NCI-H345 treated with DMSO at 0.1 percent for 48 hours (cell line): ENCODE measurements around the gene CELF4.

ENCODE experiments used
- DNase-seq: peaks from one replicate; lab custom pipeline; 2025; ENCODE audit not compliant: unreplicated experiment; lab: John Stamatoyannopoulos, UW

Gene CELF4

DNA sequence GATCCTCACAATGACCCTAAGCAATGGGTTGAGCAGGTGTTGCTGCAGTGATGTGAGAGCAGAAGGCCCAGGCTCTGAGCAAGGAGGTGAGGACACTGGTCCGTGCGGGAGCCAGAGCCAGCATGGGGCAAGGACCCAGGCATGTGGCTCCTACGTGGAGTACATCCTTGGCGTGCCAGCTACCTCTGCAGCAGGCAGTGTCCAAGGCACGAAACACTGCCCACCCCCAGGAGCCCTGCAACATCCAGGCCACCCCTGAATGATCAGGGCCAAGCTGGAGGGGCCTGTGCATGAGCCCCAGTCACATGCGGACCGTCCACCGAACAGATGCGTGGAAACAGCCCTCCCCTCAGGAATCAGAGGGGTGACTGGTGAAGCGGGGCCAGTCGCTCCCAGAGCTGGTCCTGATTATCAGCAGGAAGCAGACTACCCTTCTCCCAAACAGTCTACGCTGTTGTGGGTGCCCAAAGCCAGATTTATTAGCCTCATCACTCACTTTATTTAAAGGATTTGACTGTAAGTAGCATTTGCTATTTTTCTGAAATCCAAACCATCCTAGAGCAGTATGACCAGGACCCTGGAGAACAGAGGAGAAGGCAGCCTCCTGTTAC, 16.8 kb downstream of the CELF4 start:
- no peak for DNase-seq

DNA sequence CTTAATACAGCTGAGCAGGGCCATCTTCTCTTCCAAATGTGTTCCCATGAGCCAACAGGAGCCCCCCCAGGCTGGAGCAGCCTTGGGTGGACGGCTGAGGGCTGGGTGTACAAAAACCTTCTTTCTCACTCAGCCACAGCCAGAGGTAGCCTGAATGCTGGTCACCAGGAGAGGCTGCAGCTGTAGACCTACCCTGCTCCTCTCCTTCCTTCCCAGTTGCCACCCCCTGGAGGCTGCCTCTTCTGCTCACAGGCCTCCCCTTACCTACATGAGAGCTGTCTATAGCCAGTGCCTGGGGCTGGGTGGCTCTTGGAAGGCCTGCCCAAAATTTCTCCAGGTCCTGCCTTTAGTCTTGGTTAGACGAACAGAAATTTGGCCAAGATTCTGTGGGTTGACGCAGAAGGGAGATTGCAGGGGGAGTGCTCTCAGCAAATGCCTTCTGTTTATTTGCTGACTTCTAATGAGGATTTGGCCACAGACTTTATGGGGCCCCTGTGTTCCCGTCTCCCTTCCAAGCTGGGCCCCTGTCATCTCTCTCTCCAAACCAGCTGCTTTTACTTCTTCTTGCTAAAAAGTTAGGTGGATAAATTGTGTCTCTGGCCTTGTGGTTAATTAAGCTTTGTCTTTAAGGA, 18.3 kb downstream of the CELF4 start:
- DNase-seq: no peak

DNA sequence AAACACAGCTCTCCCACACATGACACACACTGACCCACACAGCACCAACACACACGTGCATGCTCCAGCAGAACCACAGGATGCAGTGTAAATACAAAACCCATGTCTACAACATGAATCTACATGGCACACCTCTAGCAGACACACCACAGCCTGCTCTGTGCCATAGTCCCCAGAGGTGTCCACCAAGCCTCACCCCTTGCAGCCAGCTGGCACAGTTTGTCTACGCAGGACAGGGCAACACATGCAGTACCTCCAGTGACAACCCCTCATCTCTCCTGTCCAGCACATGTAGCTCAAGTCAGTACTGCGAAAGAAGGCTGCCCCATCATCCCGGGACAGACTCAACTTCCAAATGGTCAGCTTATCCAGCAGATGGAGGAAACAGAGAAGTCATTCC, 18.9 kb downstream of the CELF4 start:
- no peak for DNase-seq

DNA sequence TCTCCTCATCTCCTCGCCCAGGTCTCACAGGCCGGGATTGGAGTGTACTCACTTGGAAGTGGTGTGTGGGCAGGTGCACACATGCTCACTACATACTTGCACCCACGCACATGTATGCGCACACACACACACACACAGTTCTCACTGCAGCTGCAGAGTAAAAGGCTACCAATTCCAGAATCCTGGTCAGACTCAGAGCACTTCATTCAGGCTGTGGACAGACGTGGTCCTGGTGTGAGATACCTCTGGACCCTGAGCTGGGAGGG, 19.4 kb downstream of the CELF4 start:
- DNase-seq: no peak

DNA sequence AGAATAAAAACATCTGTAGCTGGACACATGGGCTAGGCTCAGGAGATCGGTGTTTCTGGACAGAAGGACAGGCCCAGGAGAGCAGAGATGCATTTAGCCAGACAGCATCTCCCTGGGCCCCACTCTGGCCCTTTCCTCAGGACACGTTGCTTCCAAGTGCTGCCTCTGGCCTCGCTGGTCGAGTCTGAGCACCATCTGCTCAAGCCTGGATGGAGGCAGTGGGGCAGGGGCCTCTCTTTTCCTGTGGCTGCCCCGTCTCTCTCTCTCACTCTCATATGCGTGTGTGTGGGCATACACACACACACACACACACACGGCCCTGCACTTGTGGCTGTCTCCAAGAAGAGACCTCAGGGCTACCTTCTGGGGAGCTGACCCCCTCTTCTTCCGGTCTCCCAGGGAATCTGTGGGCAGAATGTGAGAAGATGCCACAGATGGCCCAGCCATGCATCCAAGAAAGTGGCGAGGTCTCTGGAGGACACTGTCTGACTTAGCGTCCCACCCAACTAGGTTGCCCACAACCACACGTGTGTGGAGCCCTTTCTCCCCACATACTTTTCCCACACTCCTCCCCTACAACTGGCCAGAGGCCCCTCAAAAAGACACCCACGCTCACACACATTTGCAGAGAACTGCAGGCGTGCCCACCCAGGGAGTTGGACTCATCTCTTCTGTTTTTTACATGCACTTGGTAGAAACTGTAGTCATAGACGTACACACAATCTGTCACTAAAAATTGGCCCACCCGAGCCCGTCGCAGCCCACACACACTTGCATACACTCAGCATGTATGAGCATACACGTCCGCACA, 19.9 kb downstream of the CELF4 start:
- no peak for DNase-seq

DNA sequence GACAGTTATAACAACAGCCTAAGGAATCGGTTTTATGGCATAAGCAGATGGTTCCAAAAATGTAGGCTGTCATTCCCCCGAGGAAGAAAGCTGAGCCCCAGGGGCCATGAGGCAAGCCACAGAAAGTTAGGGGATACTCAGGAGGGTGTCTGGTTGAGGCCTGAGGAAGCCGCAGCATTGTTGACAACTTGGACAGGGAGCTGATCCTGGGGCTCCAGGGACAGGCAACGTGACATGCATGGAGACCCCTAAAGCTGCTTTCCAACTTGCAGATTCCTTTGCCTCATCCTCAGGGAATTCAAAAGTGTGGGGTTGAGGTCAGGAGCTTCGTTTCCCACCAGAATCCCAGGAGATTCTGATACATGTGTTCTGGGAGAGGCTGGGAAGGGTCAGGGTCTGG, 20.9 kb downstream of the CELF4 start:
- no peak for DNase-seq

DNA sequence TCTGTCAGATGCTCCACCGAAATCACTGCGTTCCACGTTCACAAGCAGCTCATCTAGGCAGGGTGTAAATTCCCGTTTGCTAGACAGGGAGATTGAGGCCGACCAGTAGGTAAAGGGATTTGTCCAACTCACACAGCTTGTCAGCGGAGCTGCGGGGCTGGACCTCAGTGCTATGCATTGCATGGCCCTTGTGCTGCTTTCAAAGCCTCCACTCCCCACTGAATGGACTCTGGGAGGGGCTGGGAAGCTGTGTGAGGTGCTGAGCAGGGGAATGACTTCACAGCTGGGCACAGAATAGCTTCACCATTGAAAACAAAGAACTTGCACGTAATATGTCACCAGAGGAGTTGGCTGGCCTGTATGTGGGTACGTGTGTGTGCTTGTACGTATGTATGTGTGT, 21.4 kb downstream of the CELF4 start:
- DNase-seq: no peak

DNA sequence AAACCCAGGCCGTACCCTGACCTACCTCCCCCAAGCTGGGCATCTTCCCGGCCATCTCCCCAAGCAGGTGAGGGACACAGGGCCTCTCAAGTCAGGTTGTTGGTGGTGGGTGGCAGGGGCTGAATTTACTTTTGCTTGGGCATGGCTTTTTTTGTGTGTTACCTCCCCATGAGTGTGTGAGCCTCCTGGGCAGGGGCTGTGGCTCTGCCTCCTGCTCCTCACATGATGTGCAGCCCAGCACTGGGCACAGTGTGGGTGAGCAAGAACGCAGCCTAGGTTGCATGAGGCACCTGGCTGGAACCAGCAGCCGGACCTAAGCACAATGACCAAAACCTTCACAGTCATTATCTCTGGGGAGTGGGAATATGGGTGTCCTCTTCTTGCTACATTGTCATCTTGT, 22.3 kb downstream of the CELF4 start:
- DNase-seq: no peak

DNA sequence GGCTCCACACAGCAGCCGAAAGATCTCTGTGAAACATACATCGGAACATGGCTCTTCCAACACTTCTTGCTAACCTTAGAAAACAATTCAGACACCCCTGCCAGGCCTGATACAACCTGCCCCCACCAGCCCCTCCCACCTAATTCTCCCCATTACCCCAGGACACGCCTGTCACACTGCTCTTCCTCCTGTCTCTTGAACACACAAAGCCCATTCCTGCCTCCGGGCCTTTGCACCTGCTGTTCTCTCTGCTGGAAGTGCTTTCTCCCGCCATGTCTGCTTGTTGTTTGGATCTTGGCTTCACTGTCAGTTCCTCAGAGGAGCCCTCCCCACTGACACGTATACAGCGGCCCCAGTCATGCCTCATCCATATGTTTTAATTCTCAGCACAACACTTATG, 24.1 kb downstream of the CELF4 start:
- DNase-seq: no peak

DNA sequence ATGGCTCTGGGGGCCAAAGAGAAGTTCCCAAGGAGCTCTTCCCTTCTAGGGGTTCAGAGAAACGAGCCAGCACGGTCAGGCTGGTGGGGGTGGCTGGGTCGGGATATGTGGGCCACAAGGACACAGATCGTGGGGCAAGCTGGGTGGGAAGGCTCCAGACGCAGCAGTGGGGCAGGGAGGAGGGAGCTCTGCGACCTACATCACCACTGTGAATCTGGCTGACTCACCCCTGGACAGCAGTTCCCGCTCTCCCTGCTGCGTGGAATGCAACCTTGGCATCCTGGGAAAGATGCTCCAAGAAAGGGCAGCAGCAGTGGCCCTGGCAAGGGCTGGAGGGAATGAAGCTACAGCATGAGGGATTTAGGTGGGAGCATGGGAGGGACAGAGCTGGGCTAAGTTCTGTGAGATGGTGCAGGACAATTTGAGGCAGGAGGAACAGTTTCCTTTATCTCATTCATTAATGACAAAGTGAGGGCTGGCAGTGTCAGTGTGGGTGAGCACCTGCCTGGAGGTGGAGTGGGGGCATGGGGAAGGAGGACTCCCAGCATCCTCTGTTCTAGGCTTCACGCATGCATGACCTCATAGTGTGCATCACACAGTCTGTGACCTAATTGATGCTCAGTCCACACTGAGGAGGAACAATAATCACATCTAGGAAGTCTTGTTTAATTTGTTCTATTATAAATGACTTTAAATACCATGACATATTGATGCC, 25.0 kb downstream of the CELF4 start:
- DNase-seq: no peak

DNA sequence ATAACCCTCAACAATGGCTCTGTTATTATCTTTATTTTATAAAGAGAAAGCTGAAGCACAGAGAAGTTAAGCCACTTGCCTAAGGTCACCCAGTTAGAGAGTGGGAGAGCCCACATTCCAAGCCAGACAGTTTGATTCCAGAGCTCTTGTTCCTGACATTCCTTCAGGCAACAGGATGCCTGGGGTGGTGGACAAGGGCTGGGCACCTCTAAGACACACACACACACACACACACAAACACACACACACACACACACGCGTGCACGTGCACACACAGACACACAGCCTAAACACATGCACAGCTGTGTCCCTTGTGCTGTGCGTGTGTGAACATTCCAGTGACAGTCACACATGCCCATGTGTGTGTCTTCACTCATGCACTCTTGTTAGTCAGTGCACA, 26.4 kb downstream of the CELF4 start:
- no peak for DNase-seq

DNA sequence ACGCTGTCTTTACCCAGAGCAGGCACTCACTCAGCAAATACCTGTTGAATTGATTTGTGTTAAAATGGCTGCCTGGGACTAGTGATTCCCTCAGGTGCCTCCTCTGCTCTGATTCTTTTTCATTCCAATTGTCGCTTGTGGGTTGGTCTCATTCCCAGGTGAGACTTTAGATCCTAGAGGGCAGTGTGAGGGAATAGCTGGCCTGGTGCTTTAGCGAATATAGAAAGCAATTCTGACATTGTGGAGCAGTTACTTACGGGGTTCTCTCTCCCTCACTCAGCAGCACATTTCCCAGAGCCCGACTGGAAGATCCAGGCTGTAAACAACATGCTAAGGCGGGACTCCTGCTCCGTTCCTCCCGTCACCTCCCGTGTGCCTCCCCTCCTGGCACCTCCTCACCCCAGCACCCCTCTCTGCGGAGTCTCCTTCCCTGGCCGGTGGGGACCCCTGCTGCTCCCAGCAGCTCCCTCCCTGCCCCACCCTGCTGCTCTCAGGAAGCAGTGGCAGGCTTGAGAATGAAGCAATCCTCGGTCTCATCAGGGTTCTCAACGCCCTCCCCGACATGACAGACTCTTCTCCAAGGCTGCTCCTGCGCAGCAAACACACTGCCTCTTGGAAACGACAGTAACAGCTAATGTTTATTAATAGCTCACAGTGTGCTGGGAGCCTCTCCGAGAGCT, 26.9 kb downstream of the CELF4 start:
- DNase-seq: no peak

DNA sequence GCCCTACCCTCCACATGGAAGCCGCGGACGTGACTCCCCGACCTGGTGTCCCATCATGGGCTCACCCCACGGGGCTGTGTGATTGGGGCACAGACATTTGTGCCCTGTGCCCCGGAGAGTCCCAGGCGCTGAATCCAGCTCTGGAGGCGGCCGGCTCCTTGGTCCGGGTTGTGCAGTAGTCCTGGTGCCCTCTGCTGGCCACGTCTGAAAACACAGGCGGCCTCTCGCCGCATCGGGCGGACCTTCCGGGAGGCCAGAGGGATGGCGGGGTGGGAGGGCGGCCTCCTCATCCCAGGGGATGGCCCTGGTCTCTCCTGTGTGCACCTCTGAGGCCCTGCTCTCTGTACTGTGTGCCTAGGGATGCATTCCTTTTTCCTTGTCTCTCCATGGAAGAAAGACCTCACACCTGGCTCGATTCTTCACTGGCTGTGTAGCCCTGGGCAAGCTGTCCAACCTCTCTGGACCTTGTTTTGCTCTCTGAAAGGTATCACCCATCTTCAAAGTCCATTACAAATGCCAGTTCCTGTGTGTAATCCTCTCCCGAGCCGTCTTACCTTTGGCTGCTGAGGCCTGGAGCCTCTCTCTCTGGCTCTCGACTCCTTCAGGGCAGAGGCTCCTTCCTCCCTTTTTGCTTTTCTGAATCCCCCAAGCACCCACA, 27.6 kb downstream of the CELF4 start:
- peak; percentile 35 for DNase-seq

DNA sequence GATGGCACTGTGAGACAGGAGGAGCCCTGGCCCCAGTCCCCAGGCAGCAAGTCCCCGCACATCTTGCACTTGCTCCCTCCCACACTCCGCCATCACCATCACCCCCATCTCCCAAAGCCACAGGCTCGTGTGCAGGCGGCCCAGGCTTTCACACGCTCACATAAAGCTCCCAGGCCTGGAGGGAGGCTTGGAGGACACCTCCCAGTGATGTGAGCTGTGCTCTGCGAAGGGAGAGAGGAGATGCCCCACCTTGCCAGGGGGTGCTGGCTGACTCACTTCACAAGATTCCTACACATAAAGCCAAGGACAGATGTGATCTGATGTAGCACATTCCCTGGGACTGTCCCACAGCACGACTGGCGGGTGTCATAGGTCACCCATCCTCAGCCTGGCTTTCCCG, 28.9 kb downstream of the CELF4 start:
- DNase-seq: no peak

DNA sequence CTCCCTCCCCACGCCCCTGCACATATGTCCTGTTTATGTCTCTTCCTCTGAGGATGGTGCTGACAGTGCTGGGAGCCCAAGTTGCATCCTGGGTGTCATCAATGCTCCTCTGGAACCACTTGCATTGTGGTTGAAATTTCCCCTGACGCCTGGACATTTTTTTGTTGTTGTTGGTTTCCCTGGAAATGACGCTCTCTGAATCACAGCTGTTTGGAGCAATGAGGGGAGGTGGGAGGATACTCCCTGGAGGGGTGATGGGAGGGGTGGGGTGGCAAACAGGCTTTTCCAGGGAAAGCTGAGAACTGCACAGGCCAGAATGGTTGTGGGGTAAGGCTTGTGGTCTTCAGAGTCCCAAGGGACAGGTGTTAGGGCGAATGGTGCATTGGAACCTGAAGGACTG, 29.6 kb downstream of the CELF4 start:
- no peak for DNase-seq

DNA sequence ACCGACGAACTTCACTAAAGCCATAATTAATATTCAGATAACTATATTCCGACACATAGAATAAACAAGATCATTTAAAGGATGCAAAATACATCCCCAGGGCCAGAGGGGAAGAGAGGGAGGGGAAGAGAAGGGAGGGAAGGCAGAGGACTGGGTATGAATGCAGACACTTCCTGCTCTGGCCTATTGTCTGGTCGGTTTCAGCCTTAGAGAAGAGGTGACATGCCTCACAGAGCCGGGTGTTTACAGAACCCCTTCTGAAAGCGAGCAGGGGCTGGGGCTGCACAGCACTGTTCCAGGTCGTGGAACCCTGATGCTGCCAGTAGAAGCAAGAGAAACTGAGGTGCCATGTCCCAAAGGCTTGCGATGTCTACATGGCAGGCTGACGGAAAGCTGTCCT, 31.0 kb downstream of the CELF4 start:
- no peak for DNase-seq

DNA sequence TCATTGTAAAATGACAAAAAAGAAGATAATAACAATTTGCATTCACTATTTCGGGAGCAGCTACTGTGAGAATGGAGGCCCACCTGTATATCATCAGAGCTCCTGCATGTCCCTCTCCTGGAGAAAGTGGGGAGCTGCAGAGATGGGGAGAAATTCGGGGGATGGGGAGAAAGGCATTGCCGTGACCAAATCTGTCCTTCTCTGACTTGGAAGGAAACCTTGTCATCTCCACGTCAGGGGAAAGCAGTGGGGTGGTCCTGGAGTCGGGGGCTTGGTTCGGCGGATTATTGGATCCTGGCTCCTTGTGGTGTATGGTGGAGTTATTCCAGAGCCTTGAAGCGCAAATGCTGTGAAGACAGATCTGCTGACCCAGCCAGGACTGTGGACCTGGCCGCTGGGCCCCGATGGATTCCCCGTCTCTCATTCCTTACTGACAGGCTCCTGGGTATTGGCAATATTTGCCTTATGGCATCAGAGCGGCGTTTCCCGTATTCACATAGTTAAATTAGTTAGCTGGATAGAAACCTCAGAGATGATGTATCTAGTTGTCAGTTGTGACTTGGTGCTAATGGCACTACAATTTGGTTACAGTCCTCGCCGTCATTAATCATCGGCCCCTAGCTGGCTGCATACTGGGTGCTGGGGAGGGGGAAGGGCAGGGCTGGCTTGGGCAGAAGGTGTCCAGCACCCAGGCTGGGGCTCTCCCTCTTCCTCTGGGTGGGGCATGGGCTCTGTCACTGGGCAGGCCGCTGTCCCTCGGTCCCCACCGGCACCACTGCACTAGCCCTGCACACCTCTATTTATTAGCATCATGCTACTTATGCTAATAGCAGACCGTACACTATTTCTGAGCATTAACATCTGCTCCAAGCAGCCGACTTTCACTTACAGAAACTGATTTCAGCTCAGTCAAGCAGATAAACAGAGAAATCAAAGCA, 31.7 kb downstream of the CELF4 start:
- DNase-seq: no peak

DNA sequence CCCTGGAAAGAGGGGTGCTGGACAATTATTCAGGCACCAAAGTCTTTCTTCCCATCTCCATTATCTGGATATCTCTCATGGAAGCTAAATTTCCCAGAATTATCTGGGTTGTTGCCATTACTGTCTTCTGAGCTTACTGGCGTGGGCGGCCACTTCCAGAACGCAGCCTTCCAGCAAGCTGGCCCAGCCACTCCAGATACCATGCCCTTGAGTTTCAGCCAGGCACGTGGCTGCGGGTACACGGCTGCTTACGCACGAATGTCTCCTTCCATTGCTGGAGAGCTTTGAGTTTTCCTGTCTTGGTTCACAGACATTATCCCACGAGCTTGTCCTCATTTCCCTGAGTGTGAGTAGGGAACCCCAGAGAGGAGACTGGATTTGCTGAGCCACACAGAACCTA, 32.7 kb downstream of the CELF4 start:
- DNase-seq: no peak

DNA sequence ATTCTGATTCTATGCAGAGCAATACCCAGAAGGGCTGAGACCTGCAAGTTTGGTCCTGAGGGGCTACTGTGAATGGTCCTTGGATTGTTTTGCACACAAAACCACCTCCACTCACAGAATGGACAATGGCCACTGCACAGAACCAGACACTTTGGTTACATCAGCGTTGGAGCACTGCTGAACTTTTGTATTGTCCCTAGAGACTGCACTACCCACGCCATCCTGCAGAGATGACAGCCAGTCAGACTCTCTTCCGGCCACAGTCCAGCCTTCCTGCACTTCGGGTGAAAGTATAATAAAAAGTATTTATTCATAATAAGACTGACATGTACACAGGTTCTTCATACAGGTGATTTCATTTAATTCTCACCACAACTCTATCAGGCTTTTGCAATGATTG, 35.7 kb downstream of the CELF4 start:
- DNase-seq: no peak

DNA sequence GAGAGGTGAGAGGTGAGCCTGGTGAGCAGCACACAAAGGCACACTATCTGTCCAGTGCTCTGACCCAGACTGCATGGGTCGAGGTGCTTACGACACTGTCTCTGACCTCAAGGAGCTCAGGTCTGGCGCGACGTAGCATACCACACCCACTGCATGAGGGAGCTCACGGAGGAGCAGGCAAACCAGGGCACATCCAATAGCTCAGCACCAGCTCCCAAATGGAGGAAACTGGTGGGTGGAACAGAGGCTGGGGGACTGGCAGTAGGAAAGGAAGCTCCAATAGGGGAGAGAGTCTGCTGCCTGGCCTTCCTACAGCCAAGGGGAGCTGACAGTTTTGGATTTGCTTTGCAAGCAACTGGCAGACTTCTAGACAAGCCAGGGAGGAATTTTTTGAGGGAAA, 36.3 kb downstream of the CELF4 start:
- no peak for DNase-seq
